GM18519 (cell line): ENCODE data around the gene RXRA.

ENCODE experiments used
- ATAC-seq: cut with Tn5 transposase; IDR thresholded peaks from one replicate; pipeline ENCODE4 v1.9.1; 2021; ENCODE audit warnings: mild to moderate bottlenecking, moderate library complexity; ENCODE audit not compliant: unreplicated experiment, low FRiP score

RXRA gene

GRCh38 chr9:134377143-134377484 lies 50.9 kb downstream of the RXRA start:
- ATAC-seq = no peak

GRCh38 chr9:134377976-134378375 lies 51.7 kb downstream of the RXRA start:
- no peak for ATAC-seq

GRCh38 chr9:134378901-134379338 lies 52.7 kb downstream of the RXRA start:
- no peak for ATAC-seq

GRCh38 chr9:134379831-134380365 lies 53.6 kb downstream of the RXRA start:
- ATAC-seq = no peak

GRCh38 chr9:134380542-134381271 lies 54.5 kb downstream of the RXRA start:
- ATAC-seq = no peak

- no peak for ATAC-seq
These were observed 55.0 kb downstream of the RXRA start for GRCh38 chr9:134381272-134381661.

- ATAC-seq = no peak
These were observed 55.6 kb downstream of the RXRA start for GRCh38 chr9:134381671-134382516.

GRCh38 chr9:134382733-134383132 lies 56.5 kb downstream of the RXRA start:
- no peak for ATAC-seq

GRCh38 chr9:134383148-134383547 lies 56.9 kb downstream of the RXRA start:
- no peak for ATAC-seq

- ATAC-seq = no peak
These were observed 58.7 kb downstream of the RXRA start for GRCh38 chr9:134384811-134385479.

GRCh38 chr9:134385915-134386314 lies 59.7 kb downstream of the RXRA start:
- ATAC-seq = no peak

GRCh38 chr9:134386951-134387831 lies 60.9 kb downstream of the RXRA start:
- no peak for ATAC-seq

GRCh38 chr9:134388289-134388808 lies 62.1 kb downstream of the RXRA start:
- ATAC-seq = no peak

- no peak for ATAC-seq
These were observed 62.7 kb downstream of the RXRA start for GRCh38 chr9:134388976-134389375.

- no peak for ATAC-seq
These were observed 63.4 kb downstream of the RXRA start for GRCh38 chr9:134389642-134390041.

- no peak for ATAC-seq
These were observed 64.3 kb downstream of the RXRA start for GRCh38 chr9:134390537-134390936.

- ATAC-seq = no peak
These were observed 64.7 kb downstream of the RXRA start for GRCh38 chr9:134390947-134391318.

GRCh38 chr9:134391319-134392231 lies 65.3 kb downstream of the RXRA start:
- no peak for ATAC-seq

- no peak for ATAC-seq
These were observed 66.6 kb downstream of the RXRA start for GRCh38 chr9:134392900-134393299.
